ENCODE data around the gene TTYH2. TPM values are rescaled to one million over a fixed set of nuclear protein-coding genes. Genes with fewer than 3 reads are reported as not detected.
"Not testable (repeated sequence)": the region's sequence is repeated elsewhere in the genome, so short reads cannot be mapped to it uniquely, and the experiment has no call there.

TTYH2 gene
- total RNA-seq, 1 experiment from 2014 or later: 15.4 TPM

GRCh38 chr17:74276541-74277009 is 63.2 kb downstream of the TTYH2 start:
- BruUV-seq (replicated peaks): no TSS peak
- H3K27ac ChIP-seq (ENCODE audit: low read depth, low read length, poor library complexity, severe bottlenecking): no peak overlapping the region
- ChIA-PET CTCF (no interaction called here), POLR2A (ENCODE audit: low non-redundant PET) (no interaction called here)
- no peaks in the 10 kb centered on the region for H3K9me3 ChIP-seq (ENCODE audit: low read depth, low read length, poor library complexity, severe bottlenecking)
- H3K4me3 ChIP-seq (ENCODE audit: low read depth, low read length, poor library complexity, severe bottlenecking): no peak overlapping the region
- no peaks in the 10 kb centered on the region for H3K4me1 ChIP-seq (ENCODE audit: insufficient read depth, low read length, poor library complexity, severe bottlenecking)
- no peak for TF ChIP-seq EZH2 (IDR thresholded peaks at IDR 0.05; ENCODE audit: borderline replicate concordance, low read depth, low read length, poor library complexity, severe bottlenecking)
- TF ChIP-seq, protein P1, sequence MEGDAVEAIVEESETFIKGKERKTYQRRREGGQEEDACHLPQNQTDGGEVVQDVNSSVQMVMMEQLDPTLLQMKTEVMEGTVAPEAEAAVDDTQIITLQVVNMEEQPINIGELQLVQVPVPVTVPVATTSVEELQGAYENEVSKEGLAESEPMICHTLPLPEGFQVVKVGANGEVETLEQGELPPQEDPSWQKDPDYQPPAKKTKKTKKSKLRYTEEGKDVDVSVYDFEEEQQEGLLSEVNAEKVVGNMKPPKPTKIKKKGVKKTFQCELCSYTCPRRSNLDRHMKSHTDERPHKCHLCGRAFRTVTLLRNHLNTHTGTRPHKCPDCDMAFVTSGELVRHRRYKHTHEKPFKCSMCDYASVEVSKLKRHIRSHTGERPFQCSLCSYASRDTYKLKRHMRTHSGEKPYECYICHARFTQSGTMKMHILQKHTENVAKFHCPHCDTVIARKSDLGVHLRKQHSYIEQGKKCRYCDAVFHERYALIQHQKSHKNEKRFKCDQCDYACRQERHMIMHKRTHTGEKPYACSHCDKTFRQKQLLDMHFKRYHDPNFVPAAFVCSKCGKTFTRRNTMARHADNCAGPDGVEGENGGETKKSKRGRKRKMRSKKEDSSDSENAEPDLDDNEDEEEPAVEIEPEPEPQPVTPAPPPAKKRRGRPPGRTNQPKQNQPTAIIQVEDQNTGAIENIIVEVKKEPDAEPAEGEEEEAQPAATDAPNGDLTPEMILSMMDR (conservative IDR thresholded peaks at IDR 0.05; ENCODE audit: low read depth, low read length): no peak
- H3K27me3 ChIP-seq (replicated peaks; ENCODE audit: insufficient read depth, low read depth, low read length, poor library complexity): peaks cover 3% of the 10 kb centered on the region
- H3K36me3 ChIP-seq (ENCODE audit: insufficient read depth, low read length, poor library complexity, severe bottlenecking): no peaks in the 10 kb centered on the region
- DNase-seq (ENCODE audit: low spot score): no peak
- intact Hi-C loops (cut with micrococcal nuclease; ENCODE audit: unreplicated experiment): no loop called here

DNA sequence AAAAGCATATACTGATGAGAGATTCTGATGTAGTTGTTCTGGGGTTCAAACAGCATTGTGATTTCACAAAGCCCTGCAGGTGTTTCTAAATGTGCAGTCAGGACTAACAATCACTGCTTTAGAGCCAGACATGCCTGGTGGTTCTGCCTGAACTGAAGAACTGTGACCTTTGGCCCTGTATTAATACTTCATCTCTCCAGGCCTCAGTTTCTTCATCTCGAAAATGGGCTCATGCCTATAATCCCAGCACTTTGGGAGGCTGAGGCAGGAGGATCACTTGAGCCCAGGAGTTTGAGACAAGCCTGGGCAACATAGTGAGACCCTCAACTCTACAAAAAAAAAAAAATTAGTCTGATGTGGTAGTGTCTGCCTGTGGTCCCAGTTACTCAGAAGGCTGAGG is 64.6 kb downstream of the TTYH2 start:
- H3K4me1 ChIP-seq (ENCODE audit: insufficient read depth, low read length, poor library complexity, severe bottlenecking): no peaks in the 10 kb centered on the region
- H3K36me3 ChIP-seq (ENCODE audit: insufficient read depth, low read length, poor library complexity, severe bottlenecking): no peaks in the 10 kb centered on the region
- no peak for DNase-seq (ENCODE audit: low spot score)
- no peak overlapping the region for H3K4me3 ChIP-seq (ENCODE audit: low read depth, low read length, poor library complexity, severe bottlenecking)
- no peak overlapping the region for H3K27ac ChIP-seq (ENCODE audit: low read depth, low read length, poor library complexity, severe bottlenecking)
- POLR2A ChIA-PET (ENCODE audit: low non-redundant PET): no interaction called here
- TF ChIP-seq EZH2 (IDR thresholded peaks at IDR 0.05; ENCODE audit: borderline replicate concordance, low read depth, low read length, poor library complexity, severe bottlenecking): no peak
- TF ChIP-seq, protein P1 (conservative IDR thresholded peaks at IDR 0.05; ENCODE audit: low read depth, low read length): no peak
- intact Hi-C loops (cut with micrococcal nuclease; ENCODE audit: unreplicated experiment): no loop called here
- BruUV-seq (replicated peaks): no TSS peak
- H3K27me3 ChIP-seq (replicated peaks; ENCODE audit: insufficient read depth, low read depth, low read length, poor library complexity): peaks cover 3% of the 10 kb centered on the region
- CTCF ChIA-PET: no interaction called here
- H3K9me3 ChIP-seq (ENCODE audit: low read depth, low read length, poor library complexity, severe bottlenecking): no peaks in the 10 kb centered on the region

- CTCF ChIA-PET; intact Hi-C loops (cut with micrococcal nuclease; ENCODE audit: unreplicated experiment); BruUV-seq (replicated peaks); H3K27ac ChIP-seq (ENCODE audit: low read depth, low read length, poor library complexity, severe bottlenecking); DNase-seq (ENCODE audit: low spot score); H3K4me3 ChIP-seq (ENCODE audit: low read depth, low read length, poor library complexity, severe bottlenecking); H3K4me1 ChIP-seq (ENCODE audit: insufficient read depth, low read length, poor library complexity, severe bottlenecking); H3K36me3 ChIP-seq (ENCODE audit: insufficient read depth, low read length, poor library complexity, severe bottlenecking); H3K27me3 ChIP-seq (replicated peaks; ENCODE audit: insufficient read depth, low read depth, low read length, poor library complexity); H3K9me3 ChIP-seq (ENCODE audit: low read depth, low read length, poor library complexity, severe bottlenecking); POLR2A ChIA-PET (ENCODE audit: low non-redundant PET): not testable (repeated sequence)
Observed at GRCh38 chr17:74279617-74280016, 66.2 kb downstream of the TTYH2 start.

- Histone ChIP-seq H3K36me3 (ENCODE audit: insufficient read depth, low read length, poor library complexity, severe bottlenecking) (no peaks in the 10 kb centered on the region), H3K4me3 (ENCODE audit: low read depth, low read length, poor library complexity, severe bottlenecking) (no peak overlapping the region), H3K9me3 (ENCODE audit: low read depth, low read length, poor library complexity, severe bottlenecking) (no peaks in the 10 kb centered on the region), H3K27me3 (replicated peaks; ENCODE audit: insufficient read depth, low read depth, low read length, poor library complexity) (no peaks in the 10 kb centered on the region), H3K27ac (ENCODE audit: low read depth, low read length, poor library complexity, severe bottlenecking) (no peak overlapping the region), H3K4me1 (ENCODE audit: insufficient read depth, low read length, poor library complexity, severe bottlenecking) (no peaks in the 10 kb centered on the region)
- intact Hi-C loops (cut with micrococcal nuclease; ENCODE audit: unreplicated experiment): no loop called here
- ChIA-PET CTCF (no interaction called here), POLR2A (ENCODE audit: low non-redundant PET) (no interaction called here)
- DNase-seq (ENCODE audit: low spot score): no peak
- BruUV-seq (replicated peaks): no TSS peak
- TF ChIP-seq, protein P1 (conservative IDR thresholded peaks at IDR 0.05; ENCODE audit: low read depth, low read length): no peak
Observed at GRCh38 chr17:74280093-74280513, 66.7 kb downstream of the TTYH2 start.
